ENCODE results near the gene HADHA. TPM values are rescaled to one million over a fixed set of nuclear protein-coding genes. Genes with fewer than 3 reads are reported as not detected.

HADHA gene
- total RNA-seq, 6 donors from 2014 or later, result 61.8 to 120 (median 110) TPM

DNA sequence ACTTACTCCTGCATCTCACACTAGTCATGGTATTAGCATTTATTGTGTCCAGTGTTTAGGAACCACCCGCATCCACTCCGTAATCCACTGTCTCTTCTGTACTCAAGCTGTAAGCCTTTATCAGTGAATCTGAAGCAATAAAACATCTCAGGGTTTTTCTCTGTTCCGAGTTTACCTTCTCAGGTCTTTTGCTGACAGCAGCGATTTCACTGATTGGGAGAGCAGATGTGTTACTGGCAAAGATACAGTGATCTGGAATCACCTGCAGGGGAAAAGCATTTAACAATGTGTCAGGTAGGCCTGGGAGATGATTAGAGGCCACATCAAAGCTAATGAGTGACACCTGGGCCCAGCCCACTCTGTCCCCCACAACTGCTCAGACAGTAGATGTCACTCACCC is 46.9 kb downstream of the HADHA start:
- DNase-seq (no peak), ATAC-seq (ENCODE audit: low FRiP score in 2 of 2) (no peak)
- no peak overlapping the region for H3K27ac ChIP-seq
- H3K9me3 ChIP-seq, result no peaks in the 10 kb centered on the region
- H3K36me3 ChIP-seq, result peaks cover 29 to 100% (median 84%) of the 10 kb centered on the region in 4 donors
- WGBS, 2 donors, result 93% methylated on average over 4 of the region's 4 CpGs
- TF ChIP-seq POLR2A (IDR thresholded peaks at IDR 0.05), result no peak
- TF ChIP-seq CTCF (IDR thresholded peaks at IDR 0.05), result no peak
- TF ChIP-seq EP300 (IDR thresholded peaks at IDR 0.05), result no peak
- TF ChIP-seq POLR2AphosphoS5 (IDR thresholded peaks at IDR 0.05), result no peak
- H3K4me3 ChIP-seq, result no peak overlapping the region
- H3K4me1 ChIP-seq, result no peaks in the 10 kb centered on the region
- H3K27me3 ChIP-seq, result no peaks in the 10 kb centered on the region

GRCh38 chr2:26196683-26197418 is 47.6 kb downstream of the HADHA start:
- no peaks in the 10 kb centered on the region for H3K9me3 ChIP-seq
- H3K27ac ChIP-seq, result no peak overlapping the region
- H3K4me1 ChIP-seq, result no peaks in the 10 kb centered on the region
- WGBS, 2 donors, result 70 to 80% methylated on average over 9 of the region's 9 CpGs
- TF ChIP-seq EP300 (IDR thresholded peaks at IDR 0.05), result no peak
- no peak for TF ChIP-seq CTCF (IDR thresholded peaks at IDR 0.05)
- no peak for TF ChIP-seq POLR2A (IDR thresholded peaks at IDR 0.05)
- no peak for TF ChIP-seq POLR2AphosphoS5 (IDR thresholded peaks at IDR 0.05)
- DNase-seq (no peak), ATAC-seq (ENCODE audit: low FRiP score in 2 of 2) (peak in 1 of 2 donors; percentile 51)
- H3K36me3 ChIP-seq, result peaks cover 23 to 100% (median 82%) of the 10 kb centered on the region in 4 donors
- H3K4me3 ChIP-seq, result no peak overlapping the region
- no peaks in the 10 kb centered on the region for H3K27me3 ChIP-seq

DNA sequence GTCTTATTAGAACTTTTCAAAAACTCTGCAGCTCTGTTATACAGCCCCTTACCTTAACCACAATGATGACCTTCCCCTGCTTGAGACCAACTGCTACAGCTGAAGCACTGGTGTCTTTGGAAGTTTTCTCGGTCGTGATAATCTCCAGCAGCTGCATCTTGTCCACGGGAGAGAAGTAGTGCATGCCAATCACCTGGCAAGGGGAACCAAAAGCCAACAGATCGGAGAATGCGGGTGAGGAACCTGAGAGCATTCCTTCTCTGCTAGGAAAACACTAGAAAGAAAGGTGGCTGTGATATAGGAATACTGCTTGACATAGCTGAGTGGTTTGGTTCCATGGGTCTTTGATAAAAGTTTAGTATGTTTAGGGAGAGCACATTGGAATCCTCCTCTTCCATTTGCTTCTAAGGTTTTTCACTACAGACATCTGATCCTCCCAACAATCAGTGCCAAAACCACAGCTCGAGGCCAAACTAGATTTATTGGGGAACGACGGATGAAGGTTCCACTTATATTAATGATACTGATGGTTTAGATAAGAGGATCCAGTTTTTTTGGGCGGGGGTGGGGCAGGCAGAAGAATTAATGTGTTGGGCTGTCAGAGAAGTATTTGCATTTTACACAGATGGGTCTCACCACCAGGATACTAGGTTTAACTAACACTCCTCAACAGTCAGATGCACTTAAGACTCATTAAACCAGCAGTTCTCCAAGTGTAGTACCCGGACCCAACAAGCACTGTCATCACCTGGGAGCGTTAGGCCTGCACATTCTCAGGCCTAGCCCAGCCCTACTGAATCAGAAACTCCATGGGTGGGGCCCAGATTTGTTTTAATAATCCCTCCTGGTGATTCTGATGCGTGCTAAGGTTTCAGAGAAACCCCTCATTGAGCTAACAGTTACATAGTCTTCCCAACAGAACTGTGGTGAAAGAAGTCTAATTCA is 49.1 kb downstream of the HADHA start:
- 77 to 83% methylated on average over 11 to 12 of the region's 12 CpGs for WGBS, 2 donors
- peaks cover 14 to 100% (median 86%) of the 10 kb centered on the region in 4 donors for H3K36me3 ChIP-seq
- DNase-seq (no peak), ATAC-seq (ENCODE audit: low FRiP score in 2 of 2) (no peak)
- H3K9me3 ChIP-seq, result no peaks in the 10 kb centered on the region
- no peaks in the 10 kb centered on the region for H3K27me3 ChIP-seq
- no peak overlapping the region for H3K4me3 ChIP-seq
- no peaks in the 10 kb centered on the region for H3K4me1 ChIP-seq
- H3K27ac ChIP-seq, result no peak overlapping the region
- no peak for TF ChIP-seq POLR2A (IDR thresholded peaks at IDR 0.05)
- TF ChIP-seq CTCF (IDR thresholded peaks at IDR 0.05), result no peak
- no peak for TF ChIP-seq POLR2AphosphoS5 (IDR thresholded peaks at IDR 0.05)
- TF ChIP-seq EP300 (IDR thresholded peaks at IDR 0.05), result no peak

GRCh38 chr2:26193578-26194231 is 50.7 kb downstream of the HADHA start:
- 88 to 92% methylated on average over 8 to 10 of the region's 10 CpGs for WGBS, 2 donors
- H3K4me1 ChIP-seq, result no peaks in the 10 kb centered on the region
- ATAC-seq (ENCODE audit: low FRiP score in 2 of 2) (no peak), DNase-seq (no peak)
- no peak overlapping the region for H3K27ac ChIP-seq
- H3K9me3 ChIP-seq, result no peaks in the 10 kb centered on the region
- TF ChIP-seq CTCF (IDR thresholded peaks at IDR 0.05), result no peak
- TF ChIP-seq POLR2AphosphoS5 (IDR thresholded peaks at IDR 0.05), result no peak
- no peak for TF ChIP-seq EP300 (IDR thresholded peaks at IDR 0.05)
- TF ChIP-seq POLR2A (IDR thresholded peaks at IDR 0.05), result no peak
- no peaks in the 10 kb centered on the region for H3K27me3 ChIP-seq
- H3K36me3 ChIP-seq, result peaks cover 14 to 88% (median 73%) of the 10 kb centered on the region in 4 donors
- H3K4me3 ChIP-seq, result no peak overlapping the region

Data from upper lobe of left lung (tissue), 6 donors.